GM12872 (cell line): ENCODE measurements around the gene GRM7.

ENCODE experiments used
- CTCF ChIP-seq: IDR thresholded peaks from 3 replicates; pipeline ENCODE4 v1.5.1; 2011; ENCODE audit warnings: low read depth, mild to moderate bottlenecking, low read length, moderate library complexity; ENCODE audit not compliant: insufficient read depth

GRM7 gene

DNA sequence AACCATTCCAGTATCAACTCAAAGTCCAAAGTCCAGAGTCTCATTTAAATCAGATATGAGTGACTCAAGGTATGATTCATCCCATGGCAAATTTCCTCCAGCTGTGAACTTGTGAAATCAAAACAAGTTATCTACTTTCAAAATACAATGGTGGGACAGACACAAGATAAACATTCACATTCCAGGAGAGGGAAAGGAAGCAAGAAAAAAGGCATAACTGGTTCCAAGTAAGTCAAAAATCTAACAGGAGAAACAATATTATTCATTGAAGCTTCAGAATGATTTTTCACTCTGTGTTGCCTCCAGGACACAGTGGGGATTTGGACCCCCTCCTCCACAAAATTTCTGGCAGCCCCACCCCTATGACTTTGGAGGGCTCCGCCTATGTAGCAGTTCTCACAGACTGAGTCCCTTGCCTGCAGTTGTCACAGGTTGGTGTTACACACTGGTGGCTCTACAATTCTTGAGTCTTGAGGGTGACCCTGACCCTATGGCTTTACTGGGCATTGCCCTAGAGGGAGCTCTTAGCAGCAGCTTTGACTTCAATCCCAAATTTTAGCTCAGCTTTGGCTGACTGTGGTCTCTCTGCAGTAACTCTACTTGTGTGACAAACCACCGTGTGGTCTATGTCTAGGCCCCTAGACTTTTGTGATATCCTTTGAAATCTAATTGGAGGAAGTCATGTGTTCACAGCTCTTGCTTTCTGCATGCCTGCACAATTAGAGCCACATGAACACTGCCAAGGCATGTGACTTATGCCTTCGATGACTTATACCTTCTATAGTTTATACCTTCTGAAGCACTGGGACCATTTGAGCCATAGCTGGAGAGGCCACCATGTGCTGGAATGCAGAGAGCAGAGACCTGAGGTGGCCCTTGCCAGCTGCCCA is 644.2 kb downstream of the GRM7 start:
- TF ChIP-seq CTCF: no peak

- TF ChIP-seq CTCF: no peak
Measured at GRCh38 chr3:7506606-7507180, 645.8 kb downstream of the GRM7 start.

DNA sequence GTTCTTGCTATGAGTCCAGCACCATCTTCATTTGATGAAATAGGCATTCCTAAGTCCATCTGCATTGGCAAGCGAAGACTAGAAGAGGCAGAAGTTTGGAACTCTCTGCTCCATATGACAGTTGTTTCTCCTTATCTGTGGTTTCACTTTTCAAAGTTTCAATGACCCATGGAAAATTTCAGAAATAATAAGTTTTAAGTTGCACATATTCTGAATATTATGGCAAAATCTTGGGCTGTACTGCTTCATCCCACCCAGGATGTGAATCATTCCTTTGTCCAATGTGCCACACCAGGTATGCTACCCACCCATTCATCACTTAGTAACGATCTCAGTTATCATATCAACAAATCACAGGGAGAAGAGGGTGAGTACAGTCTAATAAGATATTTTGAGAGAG is 647.9 kb downstream of the GRM7 start:
- TF ChIP-seq CTCF: no peak

GRCh38 chr3:7512048-7512447 is 651.1 kb downstream of the GRM7 start:
- no peak for TF ChIP-seq CTCF

- no peak for TF ChIP-seq CTCF
Measured at GRCh38 chr3:7518026-7518425, 657.1 kb downstream of the GRM7 start.

DNA sequence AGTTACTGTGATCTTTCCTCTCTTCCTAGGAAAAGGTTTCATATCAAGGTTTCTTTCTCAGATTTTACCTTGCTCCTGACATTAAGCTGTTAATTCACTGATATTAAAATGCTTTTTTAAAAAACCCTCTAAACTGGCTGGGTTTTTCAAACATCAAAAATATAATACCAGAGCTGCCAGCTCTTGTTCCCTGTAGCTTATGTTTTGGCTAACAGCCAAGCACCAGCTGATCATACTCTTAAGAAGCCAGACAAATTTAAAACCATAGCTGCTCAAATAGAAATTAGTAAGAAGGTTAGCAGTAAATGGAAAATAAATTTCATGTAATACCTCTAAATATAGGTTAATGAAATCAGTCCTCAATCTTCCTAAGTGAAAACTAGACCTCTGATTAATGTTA is 657.5 kb downstream of the GRM7 start:
- no peak for TF ChIP-seq CTCF

DNA sequence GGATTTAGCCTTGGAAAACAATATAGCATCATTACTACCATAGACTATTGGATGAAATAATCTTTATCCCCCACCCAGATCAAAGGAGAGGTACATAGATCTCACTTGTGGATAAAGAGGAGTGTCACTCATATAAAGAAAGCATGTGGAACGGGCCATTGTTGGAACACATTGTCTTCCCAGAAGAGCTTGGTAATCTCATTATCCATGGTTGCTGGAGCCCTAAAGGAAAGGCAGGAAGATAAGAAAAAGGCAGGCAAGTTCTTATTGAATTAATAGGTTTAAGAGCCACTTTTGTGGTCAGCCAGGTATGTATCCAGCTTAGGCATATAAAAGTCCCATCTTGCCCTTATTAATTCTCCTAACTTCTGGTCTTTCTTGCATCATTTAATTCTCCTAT is 659.1 kb downstream of the GRM7 start:
- no peak for TF ChIP-seq CTCF
